Heart left ventricle (tissue), 16 donors: Measurements from ENCODE around the gene GTPBP8. TPM values are rescaled to one million over a fixed set of nuclear protein-coding genes. Genes with fewer than 3 reads are reported as not detected.

ENCODE experiments used
- ATAC-seq, 4 donors: fragments of 200-7000 bp; cut with Tn5 transposase; one replicate each; pipeline ENCODE4 v1.9.1; 2020 to 2022; ENCODE audit warnings: moderate library complexity in 4 of 4, mild to moderate bottlenecking in 3 of 4, moderate number of reproducible peaks in 1 of 4
- DNase-seq, 5 donors: peaks; one replicate each; pipeline ENCODE4 v3.0.0-alpha.2; 2020
- H3K27ac ChIP-seq, 12 donors: fragments of 200-600 bp; sonication (generic) in 4 of 12; one replicate each; pipeline versions ENCODE4 v1.5.0 to v1.8.0; 2016 to 2022; ENCODE audit warnings: mild to moderate bottlenecking in 2 of 12
- H3K27me3 ChIP-seq, 9 donors: fragments of 200-600 bp; sonication (generic) in 2 of 9; one replicate each; pipeline versions ENCODE4 v1.5.1 to v1.8.0; 2016 to 2022; ENCODE audit warnings: mild to moderate bottlenecking in 3 of 9
- H3K36me3 ChIP-seq, 9 donors: fragments of 200-600 bp; sonication (generic) in 2 of 9; one replicate each; pipeline versions ENCODE4 v1.5.0 to v1.8.0; 2018 to 2022; ENCODE audit warnings: mild to moderate bottlenecking in 2 of 9
- H3K4me1 ChIP-seq, 12 donors: fragments of 200-600 bp; sonication (generic) in 4 of 12; one replicate each; pipeline versions ENCODE4 v1.5.0 to v1.8.0; 2016 to 2022; ENCODE audit warnings: mild to moderate bottlenecking in 3 of 12
- H3K4me3 ChIP-seq, 12 donors: fragments of 200-600 bp; sonication (generic) in 4 of 12; one replicate each; pipeline versions ENCODE4 v1.5.0 to v1.8.0; 2017 to 2022; ENCODE audit warnings: mild to moderate bottlenecking in 9 of 12, moderate library complexity in 4 of 12
- H3K9me3 ChIP-seq, 12 donors: fragments of 200-600 bp; sonication (generic) in 4 of 12; one replicate each; pipeline versions ENCODE4 v1.5.0 to v1.8.0; 2016 to 2022; ENCODE audit warnings: mild to moderate bottlenecking in 1 of 12
- POLR2A ChIP-seq, 2 donors: fragments of 450-650 bp; IDR thresholded peaks; one replicate each; pipeline ENCODE4 v1.6.1; 2017; ENCODE audit warnings: antibody characterized with exemption in 2 of 2, mild to moderate bottlenecking in 2 of 2, moderate library complexity in 2 of 2
- WGBS, 4 donors: extraction: QIAGEN DNeasy Blood & Tissue Kit in 2 of 4; methylation state at CpG; one replicate each; pipeline versions ENCODE4 v1.1.5 to v1.1.7; 2013 to 2018; 5-methylcytosine and 5-hydroxymethylcytosine counted together
- intact Hi-C, 10 donors: fragments of 100-400 bp; cut with DNase I; formaldehyde crosslinking; loops; one replicate each; pipeline versions ENCODE4 v1.11.1 to v1.14.2; 2022
- polyA plus RNA-seq, 2 donors: library from polyadenylated mRNA; stranded (reverse); fragments of 200-250 nt; gene quantifications; one replicate each; pipeline ENCODE4 v1.2.3, GENCODE V29; 2013
- total RNA-seq, 9 donors: library from RNA; depleted of rRNA in 2 of 9; stranded (reverse); fragments of >200 nt in 2 of 9; fragmentation: NEBNext Ultra II Directional in 3 of 9; extraction: Animal tissue kit (Norgen Biotek cat#: 25700) in 3 of 9; gene quantifications; one replicate each; pipeline versions ENCODE4 v1.1.0 to v1.2.4, GENCODE V29; 2016 to 2023
- TF ChIP-seq, protein P1 (sequence below), 12 donors: fragments of 200-600 bp; sonication (generic) in 4 of 12; IDR thresholded peaks; one replicate each; pipeline versions ENCODE4 v1.5.0 to v1.8.0; 2018 to 2022; ENCODE audit warnings: antibody characterized with exemption in 12 of 12, mild to moderate bottlenecking in 5 of 12
- donor health status: ischemic (EF 13 %, LVEDD 7.1; RV severe dilation, severe dysfunction).
- donor health status: healthy with polysubstance abuse.
- donor health status: DM: no; HTN: yes; CAD: no.
- donor health status: DM: no; HTN: no; CAD: no.
- donor health status: ischemic (EF 25% LVEDD 6.9; RV normal size, moderate dysfunction).
- donor health status: ischemic (EF 25% LVEDD 5.7; RV mildly dilated, moderate dysfunction).
- donor health status: healthy.
- donor health status: DM: yes; HTN: yes; CAD: no.
- donor health status: ischemic (EF 35%, LVEDD 5.7; RV mildly dilated, moderate dysfunction).
- donor health status: nonischemic (EF 11% LVEDD 7.7; RV severe dilation, severe dysfunction).
- donor health status: DM: yes; HTN: yes; CAD: no.
- donor health status: PGD.
- donor health status: ischemic (EF 29% LVEDD 5.4; RV normal size, mild dysfunction).
- donor health status: nonischemic (EF 23%, LVEDD 6.1; RV moderate dilation, normal function).

Gene GTPBP8
- total and polyA plus RNA-seq, 11 donors: 9.8 to 52.2 (median 24.3) TPM

DNA sequence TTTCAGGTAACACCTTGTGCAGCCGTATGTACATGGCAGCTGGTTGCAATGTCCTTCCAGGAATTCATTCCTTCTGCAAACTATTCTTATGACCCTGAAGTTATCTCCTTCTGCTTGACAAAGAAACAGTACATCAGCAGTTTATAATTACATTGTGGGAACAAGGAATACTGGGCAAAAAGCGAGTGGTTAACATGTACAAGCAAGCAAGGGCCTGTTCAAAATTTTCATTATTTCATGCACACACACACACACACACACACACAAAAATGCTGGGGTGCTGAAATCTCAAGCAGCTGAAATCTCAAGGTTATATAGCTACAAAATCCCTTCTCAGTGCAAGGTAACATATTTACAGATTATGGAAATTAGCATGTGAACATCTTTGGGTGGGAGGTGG is 30.7 kb downstream of the GTPBP8 start:
- no peaks in the 10 kb centered on the region for H3K27me3 ChIP-seq
- H3K4me3 ChIP-seq: no peak overlapping the region
- peaks cover 0 to 13% (median 9%) of the 10 kb centered on the region in 9 donors for H3K36me3 ChIP-seq
- ATAC-seq (no peak), DNase-seq (no peak)
- H3K27ac ChIP-seq: no peak overlapping the region
- intact Hi-C loops: no loop called here
- peaks cover 0 to 32% (median 19%) of the 10 kb centered on the region in 12 donors for H3K4me1 ChIP-seq
- H3K9me3 ChIP-seq: no peaks in the 10 kb centered on the region
- 77 to 94% (median 86%) methylated on average over 2 of the region's 2 CpGs for WGBS, 4 donors
- no peak for TF ChIP-seq POLR2A (IDR thresholded peaks at IDR 0.05)
- TF ChIP-seq, protein P1, sequence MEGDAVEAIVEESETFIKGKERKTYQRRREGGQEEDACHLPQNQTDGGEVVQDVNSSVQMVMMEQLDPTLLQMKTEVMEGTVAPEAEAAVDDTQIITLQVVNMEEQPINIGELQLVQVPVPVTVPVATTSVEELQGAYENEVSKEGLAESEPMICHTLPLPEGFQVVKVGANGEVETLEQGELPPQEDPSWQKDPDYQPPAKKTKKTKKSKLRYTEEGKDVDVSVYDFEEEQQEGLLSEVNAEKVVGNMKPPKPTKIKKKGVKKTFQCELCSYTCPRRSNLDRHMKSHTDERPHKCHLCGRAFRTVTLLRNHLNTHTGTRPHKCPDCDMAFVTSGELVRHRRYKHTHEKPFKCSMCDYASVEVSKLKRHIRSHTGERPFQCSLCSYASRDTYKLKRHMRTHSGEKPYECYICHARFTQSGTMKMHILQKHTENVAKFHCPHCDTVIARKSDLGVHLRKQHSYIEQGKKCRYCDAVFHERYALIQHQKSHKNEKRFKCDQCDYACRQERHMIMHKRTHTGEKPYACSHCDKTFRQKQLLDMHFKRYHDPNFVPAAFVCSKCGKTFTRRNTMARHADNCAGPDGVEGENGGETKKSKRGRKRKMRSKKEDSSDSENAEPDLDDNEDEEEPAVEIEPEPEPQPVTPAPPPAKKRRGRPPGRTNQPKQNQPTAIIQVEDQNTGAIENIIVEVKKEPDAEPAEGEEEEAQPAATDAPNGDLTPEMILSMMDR (IDR thresholded peaks at IDR 0.05): no peak

DNA sequence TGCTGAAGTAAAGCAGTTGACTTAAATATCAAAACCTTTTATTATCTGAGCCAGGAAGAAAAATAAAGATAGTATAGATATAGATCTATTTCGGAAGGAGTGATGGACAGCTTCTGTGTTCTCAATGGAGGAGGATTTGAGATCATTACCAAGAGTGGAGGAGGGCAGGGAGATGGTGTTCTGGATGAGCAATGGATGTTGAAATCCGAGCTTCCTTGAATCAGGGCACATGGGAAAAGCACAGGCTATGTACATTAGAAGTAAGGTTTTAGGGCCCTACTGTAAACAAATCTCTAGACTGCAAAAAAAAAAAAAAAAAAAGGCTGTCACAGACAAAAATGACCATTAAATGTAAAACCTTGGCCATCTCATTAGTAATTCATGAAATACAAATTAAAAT is 43.2 kb downstream of the GTPBP8 start:
- Histone ChIP-seq H3K27ac (no peak overlapping the region), H3K9me3 (no peaks in the 10 kb centered on the region), H3K27me3 (no peaks in the 10 kb centered on the region), H3K4me3 (no peak overlapping the region), H3K4me1 (no peaks in the 10 kb centered on the region), H3K36me3 (no peaks in the 10 kb centered on the region)
- DNase-seq (no peak), ATAC-seq (no peak)
- intact Hi-C loops: loop anchor here in 1 of 10 donors (10.0 kb wide), 1 partner anchor 591 kb away; no protein-coding TSS in a partner anchor
- no peak for TF ChIP-seq POLR2A (IDR thresholded peaks at IDR 0.05)
- TF ChIP-seq, protein P1 (IDR thresholded peaks at IDR 0.05): no peak
- WGBS, 4 donors: 80 to 95% (median 85%) methylated on average over 2 of the region's 2 CpGs

DNA sequence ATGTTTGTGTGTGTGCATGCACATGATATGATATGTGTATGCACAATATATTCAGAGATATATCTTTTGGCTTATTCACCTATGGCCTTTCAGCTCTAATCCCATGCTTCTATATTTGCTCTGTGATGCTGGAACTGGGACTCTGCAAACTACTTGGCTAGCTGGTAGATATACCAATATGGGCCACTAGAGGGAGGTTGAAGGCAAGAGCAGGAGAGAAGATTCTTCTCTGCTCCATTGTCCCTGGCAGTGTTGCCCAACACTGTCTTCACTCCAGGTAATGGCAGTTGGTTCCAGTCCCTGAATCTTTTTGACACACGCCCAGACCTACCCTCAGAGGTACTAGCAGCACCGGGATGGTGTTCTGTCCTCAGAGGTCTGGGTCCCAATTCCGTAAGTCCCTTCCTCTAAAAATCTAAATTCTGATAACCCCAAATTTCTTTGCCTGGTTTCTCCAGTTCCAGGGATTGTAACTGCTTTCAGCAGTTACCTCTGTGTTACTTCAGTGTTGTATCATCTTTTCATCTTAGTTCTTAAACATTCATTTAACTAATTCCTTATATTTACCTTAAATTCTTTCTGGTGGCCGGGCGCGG is 44.7 kb downstream of the GTPBP8 start:
- Histone ChIP-seq H3K4me1 (no peaks in the 10 kb centered on the region), H3K4me3 (no peak overlapping the region), H3K27ac (no peak overlapping the region), H3K36me3 (no peaks in the 10 kb centered on the region), H3K9me3 (no peaks in the 10 kb centered on the region), H3K27me3 (no peaks in the 10 kb centered on the region)
- intact Hi-C loops: loop anchor here in 1 of 10 donors (10.0 kb wide), 1 partner anchor 589 kb away; no protein-coding TSS in a partner anchor
- WGBS, 4 donors: 60 to 72% (median 69%) methylated on average over 5 to 6 of the region's 6 CpGs
- DNase-seq: peak in 2 of 5 donors; percentile 25 to 31
- TF ChIP-seq POLR2A (IDR thresholded peaks at IDR 0.05): no peak
- TF ChIP-seq, protein P1 (IDR thresholded peaks at IDR 0.05): peak; percentile 60 to 80 (median 74)
- ATAC-seq: peak in 3 of 4 donors; percentile 66 to 84 (median 78)

DNA sequence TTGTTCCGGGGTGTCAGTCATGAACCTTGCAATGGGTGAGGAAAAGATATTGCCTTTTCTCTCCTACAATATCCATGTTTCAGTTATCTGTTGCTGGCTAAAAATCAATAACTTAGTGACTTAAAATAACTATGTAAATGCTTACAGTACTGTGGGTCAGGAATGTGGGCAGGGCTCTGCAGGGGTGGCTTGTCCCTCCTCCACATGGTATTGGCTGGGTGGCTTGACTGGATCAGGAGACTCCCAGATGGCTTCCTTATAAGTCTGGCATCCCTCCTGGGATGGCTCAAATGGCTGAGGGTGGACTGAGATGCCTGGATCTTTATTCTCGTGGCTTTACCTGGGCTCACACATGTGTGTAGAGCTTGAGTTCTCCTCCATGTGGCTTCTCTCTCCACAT is 47.5 kb downstream of the GTPBP8 start:
- TF ChIP-seq POLR2A (IDR thresholded peaks at IDR 0.05): no peak
- TF ChIP-seq, protein P1 (IDR thresholded peaks at IDR 0.05): no peak
- DNase-seq (no peak), ATAC-seq (no peak)
- 85 to 100% (median 93%) methylated on average over 2 of the region's 2 CpGs for WGBS, 4 donors
- Histone ChIP-seq H3K27me3 (no peaks in the 10 kb centered on the region), H3K9me3 (no peaks in the 10 kb centered on the region), H3K36me3 (no peaks in the 10 kb centered on the region), H3K4me3 (no peak overlapping the region), H3K4me1 (no peaks in the 10 kb centered on the region), H3K27ac (no peak overlapping the region)
- intact Hi-C loops: loop anchor here in 1 of 10 donors (10.0 kb wide), 1 partner anchor 586 kb away; no protein-coding TSS in a partner anchor
